ENCODE results near the gene USP33. TPM values are rescaled to one million over a fixed set of nuclear protein-coding genes. Genes with fewer than 3 reads are reported as not detected.

The USP33 gene
- total RNA-seq, 3 donors from 2014 or later = 57.1 to 65.0 (median 60.6) TPM

GRCh38 chr1:77697441-77697840 is 62.2 kb downstream of the USP33 start:
- H3K36me3 ChIP-seq (ENCODE audit: low read depth) = peaks cover 7% of the 10 kb centered on the region
- ATAC-seq (no peak), DNase-seq (no peak)
- H3K4me3 ChIP-seq = no peak overlapping the region
- H3K9me3 ChIP-seq = no peaks in the 10 kb centered on the region
- intact Hi-C loops (cut with DNase I, micrococcal nuclease) = no loop called here
- TF ChIP-seq CTCF (IDR thresholded peaks at IDR 0.05) = no peak
- H3K4me1 ChIP-seq (ENCODE audit: low read depth) = no peaks in the 10 kb centered on the region

GRCh38 chr1:77688939-77689338 is 70.7 kb downstream of the USP33 start:
- no peak for DNase-seq
- H3K36me3 ChIP-seq (ENCODE audit: low read depth) = no peaks in the 10 kb centered on the region
- TF ChIP-seq CTCF (IDR thresholded peaks at IDR 0.05) = no peak
- H3K4me3 ChIP-seq = no peak overlapping the region
- H3K4me1 ChIP-seq (ENCODE audit: low read depth) = peaks cover 3% of the 10 kb centered on the region
- intact Hi-C loops (cut with DNase I, micrococcal nuclease) = no loop called here
- no peaks in the 10 kb centered on the region for H3K9me3 ChIP-seq
- ATAC-seq = no peak

- intact Hi-C loops (cut with DNase I, micrococcal nuclease) = no loop called here
- Histone ChIP-seq H3K9me3 (no peaks in the 10 kb centered on the region), H3K4me1 (ENCODE audit: low read depth) (peaks cover 3% of the 10 kb centered on the region), H3K36me3 (ENCODE audit: low read depth) (no peaks in the 10 kb centered on the region), H3K4me3 (no peak overlapping the region)
- DNase-seq (peak; percentile 27 to 50 (median 43)), ATAC-seq (no peak)
- no peak for TF ChIP-seq CTCF (IDR thresholded peaks at IDR 0.05)
Observed at GRCh38 chr1:77687519-77687906, 72.1 kb downstream of the USP33 start.

GRCh38 chr1:77686796-77687518 is 72.7 kb downstream of the USP33 start:
- no peak for TF ChIP-seq CTCF (IDR thresholded peaks at IDR 0.05)
- H3K4me3 ChIP-seq = no peak overlapping the region
- peaks cover 3% of the 10 kb centered on the region for H3K4me1 ChIP-seq (ENCODE audit: low read depth)
- H3K36me3 ChIP-seq (ENCODE audit: low read depth) = no peaks in the 10 kb centered on the region
- ATAC-seq (no peak), DNase-seq (peak in 1 of 3 donors; percentile 59)
- H3K9me3 ChIP-seq = no peaks in the 10 kb centered on the region
- intact Hi-C loops (cut with DNase I, micrococcal nuclease) = no loop called here

GRCh38 chr1:77683160-77684148 is 76.2 kb downstream of the USP33 start:
- H3K36me3 ChIP-seq (ENCODE audit: low read depth) = no peaks in the 10 kb centered on the region
- peak; percentile 93 for TF ChIP-seq CTCF (IDR thresholded peaks at IDR 0.05)
- H3K4me3 ChIP-seq = peak overlapping the region; percentile 63
- DNase-seq = peak; percentile 90 to 97 (median 95)
- peak; percentile 93 for ATAC-seq
- intact Hi-C loops (cut with DNase I, micrococcal nuclease) = no loop called here
- no peaks in the 10 kb centered on the region for H3K9me3 ChIP-seq
- H3K4me1 ChIP-seq (ENCODE audit: low read depth) = peaks cover 23% of the 10 kb centered on the region
